Sigmoid colon (tissue), 4 donors: Measurements from ENCODE around the gene GHRHR.

Source experiments
- CTCF ChIP-seq, 4 experiments: fragments of 450-650 bp in 3 of 4; fragments of 200-600 bp in 1 of 4; IDR thresholded peaks; one replicate each; pipeline ENCODE4 v1.5.1; 2016 to 2019; ENCODE audit warnings: antibody characterized with exemption in 4 of 4, mild to moderate bottlenecking in 3 of 4, moderate library complexity in 2 of 4
- POLR2AphosphoS5 ChIP-seq, 4 donors: sonication (generic); formaldehyde crosslinking; IDR thresholded peaks; one replicate each; pipeline ENCODE4 v1.6.1; 2017; ENCODE audit warnings: antibody characterized with exemption in 4 of 4

GRCh38 chr7:30950197-30950596 lies 13.6 kb upstream of the GHRHR start:
- no peak for TF ChIP-seq CTCF (IDR thresholded peaks at IDR 0.05)
- no peak for TF ChIP-seq POLR2AphosphoS5 (IDR thresholded peaks at IDR 0.05)
